HEK293 (cell line): Measurements from ENCODE around the gene LCNL1.

Source experiments
- FEZF1 ChIP-seq: fragments of 450-650 bp; formaldehyde crosslinking; IDR thresholded peaks from 2 replicates; pipeline ENCODE4 v1.5.1; 2016; ENCODE audit warnings: missing biosample characterization, missing genetic modification characterization
- GLI2 ChIP-seq: fragments of 450-650 bp; formaldehyde crosslinking; IDR thresholded peaks from 2 replicates; pipeline ENCODE4; 2017; ENCODE audit warnings: missing biosample characterization, missing genetic modification characterization, low read depth, borderline replicate concordance
- INSM2 ChIP-seq: fragments of 450-650 bp; formaldehyde crosslinking; IDR thresholded peaks from 2 replicates; pipeline ENCODE4 v1.5.1; 2016; ENCODE audit warnings: missing biosample characterization, missing genetic modification characterization
- KLF17 ChIP-seq: fragments of 450-650 bp; formaldehyde crosslinking; IDR thresholded peaks from 2 replicates; pipeline ENCODE4 v1.5.1; 2016; ENCODE audit warnings: missing biosample characterization, missing genetic modification characterization
- KLF8 ChIP-seq: fragments of 450-650 bp; formaldehyde crosslinking; IDR thresholded peaks from 2 replicates; pipeline ENCODE4 v1.5.1; 2016; ENCODE audit warnings: missing biosample characterization, missing genetic modification characterization
- PRDM1 ChIP-seq: fragments of 450-650 bp; formaldehyde crosslinking; IDR thresholded peaks from 2 replicates; pipeline ENCODE4; 2016; ENCODE audit warnings: missing biosample characterization, missing genetic modification characterization
- REST ChIP-seq: fragments of 450-650 bp; formaldehyde crosslinking; IDR thresholded peaks from 2 replicates; pipeline ENCODE4 v1.5.1; 2016; ENCODE audit warnings: missing biosample characterization, missing genetic modification characterization
- TCF7L2 ChIP-seq: IDR thresholded peaks from 2 replicates; pipeline ENCODE4 v1.6.1; 2011; ENCODE audit warnings: low read depth, mild to moderate bottlenecking, inconsistent platforms, low read length, moderate library complexity, borderline replicate concordance
- YY2 ChIP-seq: fragments of 450-650 bp; formaldehyde crosslinking; IDR thresholded peaks from 2 replicates; pipeline ENCODE4 v1.5.1; 2016; ENCODE audit warnings: missing biosample characterization, missing genetic modification characterization
- ZBTB21 ChIP-seq: fragments of 450-650 bp; formaldehyde crosslinking; IDR thresholded peaks from 2 replicates; pipeline ENCODE4 v1.5.1; 2017; ENCODE audit warnings: missing biosample characterization, missing genetic modification characterization
- ZBTB7A ChIP-seq: fragments of 450-650 bp; formaldehyde crosslinking; IDR thresholded peaks from 2 replicates; pipeline ENCODE4 v1.5.1; 2016; ENCODE audit warnings: low read depth, missing biosample characterization, missing genetic modification characterization
- ZNF112 ChIP-seq: fragments of 450-650 bp; formaldehyde crosslinking; IDR thresholded peaks from 2 replicates; pipeline ENCODE4 v1.5.0; 2017; ENCODE audit warnings: missing biosample characterization, missing genetic modification characterization
- ZNF138 ChIP-seq: fragments of 450-650 bp; formaldehyde crosslinking; IDR thresholded peaks from 2 replicates; pipeline ENCODE4 v1.5.1; 2016; ENCODE audit warnings: missing biosample characterization, missing genetic modification characterization, borderline replicate concordance
- ZNF155 ChIP-seq: fragments of 450-650 bp; formaldehyde crosslinking; IDR thresholded peaks from 2 replicates; pipeline ENCODE4 v1.5.1; 2016; ENCODE audit warnings: missing biosample characterization, missing genetic modification characterization
- ZNF175 ChIP-seq: fragments of 450-650 bp; formaldehyde crosslinking; IDR thresholded peaks from 2 replicates; pipeline ENCODE4 v1.5.1; 2016; ENCODE audit warnings: missing biosample characterization, missing genetic modification characterization
- ZNF280C ChIP-seq: fragments of 450-650 bp; formaldehyde crosslinking; IDR thresholded peaks from 2 replicates; pipeline ENCODE4 v1.5.1; 2016; ENCODE audit warnings: missing biosample characterization, missing genetic modification characterization
- ZNF311 ChIP-seq: fragments of 450-650 bp; formaldehyde crosslinking; IDR thresholded peaks from 2 replicates; pipeline ENCODE4 v1.5.1; 2017; ENCODE audit warnings: missing biosample characterization, missing genetic modification characterization, borderline replicate concordance
- ZNF398 ChIP-seq: fragments of 450-650 bp; formaldehyde crosslinking; IDR thresholded peaks from 2 replicates; pipeline ENCODE4 v1.5.1; 2017; ENCODE audit warnings: missing biosample characterization, missing genetic modification characterization
- ZNF488 ChIP-seq: fragments of 450-650 bp; formaldehyde crosslinking; IDR thresholded peaks from 2 replicates; pipeline ENCODE4 v1.5.1; 2016; ENCODE audit warnings: missing biosample characterization, missing genetic modification characterization
- ZNF510 ChIP-seq: fragments of 450-650 bp; formaldehyde crosslinking; IDR thresholded peaks from 2 replicates; pipeline ENCODE4 v1.5.1; 2018; ENCODE audit warnings: mild to moderate bottlenecking, missing genetic modification characterization, missing biosample characterization; ENCODE audit not compliant: insufficient replicate concordance
- ZNF544 ChIP-seq: fragments of 450-650 bp; formaldehyde crosslinking; IDR thresholded peaks from 2 replicates; pipeline ENCODE4 v1.5.0; 2017; ENCODE audit warnings: missing biosample characterization, missing genetic modification characterization
- ZNF580 ChIP-seq: fragments of 450-650 bp; formaldehyde crosslinking; IDR thresholded peaks from 2 replicates; pipeline ENCODE4 v1.5.1; 2016; ENCODE audit warnings: missing biosample characterization, missing genetic modification characterization
- ZNF707 ChIP-seq: fragments of 450-650 bp; formaldehyde crosslinking; IDR thresholded peaks from 2 replicates; pipeline ENCODE4 v1.5.1; 2016; ENCODE audit warnings: missing biosample characterization, missing genetic modification characterization
- ZNF785 ChIP-seq: fragments of 450-650 bp; formaldehyde crosslinking; IDR thresholded peaks from 2 replicates; pipeline ENCODE4 v1.5.1; 2016; ENCODE audit warnings: missing biosample characterization, missing genetic modification characterization
- ZNF791 ChIP-seq: fragments of 450-650 bp; formaldehyde crosslinking; IDR thresholded peaks from 2 replicates; pipeline ENCODE4 v1.5.1; 2016; ENCODE audit warnings: missing biosample characterization, missing genetic modification characterization
- ZSCAN23 ChIP-seq: fragments of 450-650 bp; formaldehyde crosslinking; IDR thresholded peaks from 2 replicates; pipeline ENCODE4 v1.5.1; 2016; ENCODE audit warnings: missing biosample characterization, missing genetic modification characterization
- ZSCAN4 ChIP-seq: fragments of 450-650 bp; formaldehyde crosslinking; IDR thresholded peaks from 2 replicates; pipeline ENCODE4 v1.5.1; 2017; ENCODE audit warnings: missing biosample characterization, missing genetic modification characterization

Gene LCNL1

GRCh38 chr9:136944519-136945332, 38.1 kb upstream of the LCNL1 start, which contains the start of the genes C8G and FBXW5 (continued):
- no peak for TF ChIP-seq ZNF311 (tag by site-specific recombination)
- TF ChIP-seq ZNF791 (tag by site-specific recombination): no peak
- TF ChIP-seq ZNF280C: no peak
- no peak for TF ChIP-seq ZNF707 (tag by site-specific recombination)
- no peak for TF ChIP-seq TCF7L2
- no peak for TF ChIP-seq ZNF155
- no peak for TF ChIP-seq ZSCAN4 (tag by site-specific recombination)
- TF ChIP-seq KLF8 (tag by site-specific recombination): peak; percentile 90
- 0 out of 2 replicates have a peak, but pooled peaks have one; percentile 17 for TF ChIP-seq ZBTB21 (tag by site-specific recombination)
- TF ChIP-seq INSM2 (tag by site-specific recombination): no peak
- no peak for TF ChIP-seq ZNF398 (tag by site-specific recombination)
- TF ChIP-seq ZNF112 (tag by site-specific recombination): no peak
- TF ChIP-seq ZNF510 (tag by site-specific recombination): no peak
- TF ChIP-seq ZSCAN23 (tag by site-specific recombination): no peak
- peak; percentile 76 for TF ChIP-seq ZNF580
- no peak for TF ChIP-seq FEZF1 (tag by site-specific recombination)
- TF ChIP-seq ZBTB7A (tag by site-specific recombination): no peak
- no peak for TF ChIP-seq KLF17
- no peak for TF ChIP-seq ZNF175
- TF ChIP-seq REST (tag by site-specific recombination): no peak
- no peak for TF ChIP-seq ZNF785 (tag by site-specific recombination)
- no peak for TF ChIP-seq YY2 (tag by site-specific recombination)
- TF ChIP-seq ZNF138: no peak
- TF ChIP-seq GLI2 (tag by site-specific recombination): no peak
- TF ChIP-seq ZNF544: no peak
- TF ChIP-seq ZNF488 (tag by site-specific recombination): no peak
- no peak for TF ChIP-seq PRDM1 (tag by site-specific recombination)
